AG04449 (cell line): Measurements from ENCODE around the gene TRABD.

Experiments
- CTCF ChIA-PET: fragments of 350-600 bp; formaldehyde crosslinking; extraction: SDS; loops from one replicate; lab custom pipeline; 2021; ENCODE audit warnings: antibody characterized with exemption; lab: Yijun Ruan, JAX
- POLR2A ChIA-PET: fragments of 400-600, 350-600 bp; formaldehyde crosslinking; extraction: SDS; loops from one replicate; lab custom pipeline; 2020; ENCODE audit warnings: antibody characterized with exemption, inconsistent platforms; lab: Yijun Ruan, JAX
- DNase-seq: peaks from one replicate; pipeline ENCODE4 v3.0.0-alpha.2; 2010; ENCODE audit warnings: low read depth, low spot score
- H3K4me3 ChIP-seq: 2 replicates; pipeline ENCODE4 v1.5.1; 2011; ENCODE audit warnings: low read depth, mild to moderate bottlenecking, control low read depth, low read length
- CTCF ChIP-seq: IDR thresholded peaks from one replicate; pipeline ENCODE4 v1.5.1; 2011; ENCODE audit warnings: mild to moderate bottlenecking, moderate library complexity, low read length, control low read depth, inconsistent platforms; ENCODE audit not compliant: insufficient read depth; ENCODE audit errors: missing control alignments

TRABD gene

GRCh38 chr22:50169181-50169759 is 16.4 kb upstream of the TRABD start:
- DNase-seq = no peak
- POLR2A ChIA-PET = no interaction called here
- no peak overlapping the region for H3K4me3 ChIP-seq
- no peak for TF ChIP-seq CTCF
- CTCF ChIA-PET = interaction anchor here (1.0 kb wide), 1 partner anchor 37 kb away, joined by 5 read pairs; no protein-coding TSS in a partner anchor

- peak overlapping the region; percentile 45 for H3K4me3 ChIP-seq
- CTCF ChIA-PET = interaction anchor here (1.0 to 1.3 kb wide), 2 partner anchors 23 to 37 kb away, joined by 3 to 5 read pairs; no protein-coding TSS in a partner anchor
- POLR2A ChIA-PET = no interaction called here
- DNase-seq = no peak
- TF ChIP-seq CTCF = no peak
These were observed 15.9 kb upstream of the TRABD start for GRCh38 chr22:50169774-50170341.

GRCh38 chr22:50170453-50171318 is 15.0 kb upstream of the TRABD start, which contains the start of gene PANX2:
Gene PANX2, plus strand, starts transcription at chr22:50170731. Its CDS starts 0 bp downstream, at chr22:50170731.
- no peak for DNase-seq

GRCh38 chr22:50171319-50171964 is 14.3 kb upstream of the TRABD start:
- ChIA-PET CTCF (interaction anchor here (1.3 kb wide), 1 partner anchor 25 kb away, joined by 3 read pairs; no protein-coding TSS in a partner anchor), POLR2A (no interaction called here)
- H3K4me3 ChIP-seq = no peak overlapping the region
- no peak for DNase-seq
- no peak for TF ChIP-seq CTCF

More at GRCh38 chr22:50170453-50171318, 15.0 kb upstream of the TRABD start, which contains the start of gene PANX2:
- CTCF ChIA-PET = interaction anchor here (1.3 kb wide), 1 partner anchor 24 kb away, joined by 3 read pairs; no protein-coding TSS in a partner anchor
- peak within 1 kb of the TSS; percentile 48 for H3K4me3 ChIP-seq
- no peak for TF ChIP-seq CTCF
- POLR2A ChIA-PET = no interaction called here

- no peak overlapping the region for H3K4me3 ChIP-seq
- no peak for TF ChIP-seq CTCF
- DNase-seq = no peak
- ChIA-PET POLR2A (no interaction called here), CTCF (interaction anchor here (0.6 kb wide), 1 partner anchor 23 kb away, joined by 3 read pairs; no protein-coding TSS in a partner anchor)
These were observed 13.7 kb upstream of the TRABD start for GRCh38 chr22:50171965-50172421.
